Measurements from ENCODE around the gene ABI3BP.

ABI3BP gene

GRCh38 chr3:101026881-101027280 is 33.7 kb upstream of the ABI3BP start:
- no peak overlapping the region for H4K91ac ChIP-seq (ENCODE audit: low read depth, low read length)
- H3K14ac ChIP-seq (ENCODE audit: low read length): no peak overlapping the region
- H4K12ac ChIP-seq (ENCODE audit: low read depth, low read length): no peak overlapping the region
- no peak overlapping the region for H3K27ac ChIP-seq (ENCODE audit: low read depth, low read length)
- no peaks in the 10 kb centered on the region for H3K79me1 ChIP-seq (ENCODE audit: low read length)
- H3K23ac ChIP-seq (ENCODE audit: low read length): no peak overlapping the region
- H3K4me1 ChIP-seq (ENCODE audit: control insufficient read depth in 1 of 2, insufficient read depth in 2 of 2, low read length in 2 of 2): no peaks in the 10 kb centered on the region
- no peak overlapping the region for H2BK12ac ChIP-seq (ENCODE audit: low read length)
- no peaks in the 10 kb centered on the region for H3K36me3 ChIP-seq (ENCODE audit: control insufficient read depth in 1 of 2, insufficient read depth in 2 of 2, low read length in 2 of 2)
- H3K4ac ChIP-seq (ENCODE audit: low read depth, low read length): no peak overlapping the region
- no peak overlapping the region for H3K4me2 ChIP-seq (ENCODE audit: low read length)
- DNase-seq: peak in 1 of 2 donors; percentile 42
- no peak overlapping the region for H2AK5ac ChIP-seq (ENCODE audit: low read length)
- no CpG with 5 or more reads among the region's 2 CpGs for WGBS (ENCODE audit: extremely low coverage, insufficient coverage, insufficient read length)
- H3K27me3 ChIP-seq (ENCODE audit: insufficient read depth, low read length): no peaks in the 10 kb centered on the region
- H2BK120ac ChIP-seq (ENCODE audit: insufficient read depth, low read length, poor library complexity): no peak overlapping the region
- H3K79me2 ChIP-seq (ENCODE audit: control insufficient read depth, insufficient read depth, low read length, poor library complexity): no peaks in the 10 kb centered on the region
- H3K4me3 ChIP-seq (ENCODE audit: low read depth, low read length): no peak overlapping the region
- H3K9ac ChIP-seq (ENCODE audit: low read length): no peak overlapping the region
- H3K18ac ChIP-seq (ENCODE audit: low read length): no peak overlapping the region
- no peaks in the 10 kb centered on the region for H3K9me3 ChIP-seq (ENCODE audit: insufficient read depth, low read depth, low read length)
- no peak overlapping the region for H4K8ac ChIP-seq (ENCODE audit: low read depth, low read length)
- no peak overlapping the region for H2AFZ ChIP-seq (ENCODE audit: insufficient read depth, low read length, poor library complexity)
- no peak overlapping the region for H2BK5ac ChIP-seq (ENCODE audit: low read depth, low read length, poor library complexity)

- no peak overlapping the region for H2BK12ac ChIP-seq (ENCODE audit: low read length)
- H2BK5ac ChIP-seq (ENCODE audit: low read depth, low read length, poor library complexity): no peak overlapping the region
- H2AFZ ChIP-seq (ENCODE audit: insufficient read depth, low read length, poor library complexity): no peak overlapping the region
- H3K14ac ChIP-seq (ENCODE audit: low read length): no peak overlapping the region
- H3K79me1 ChIP-seq (ENCODE audit: low read length): no peaks in the 10 kb centered on the region
- H4K8ac ChIP-seq (ENCODE audit: low read depth, low read length): no peak overlapping the region
- no peak overlapping the region for H3K4me2 ChIP-seq (ENCODE audit: low read length)
- no peak overlapping the region for H3K23ac ChIP-seq (ENCODE audit: low read length)
- WGBS (ENCODE audit: extremely low coverage, insufficient coverage, insufficient read length): no CpG with 5 or more reads among the region's 2 CpGs
- no peak overlapping the region for H3K18ac ChIP-seq (ENCODE audit: low read length)
- H3K9ac ChIP-seq (ENCODE audit: low read length): no peak overlapping the region
- no peaks in the 10 kb centered on the region for H3K36me3 ChIP-seq (ENCODE audit: control insufficient read depth in 1 of 2, insufficient read depth in 2 of 2, low read length in 2 of 2)
- no peak overlapping the region for H4K91ac ChIP-seq (ENCODE audit: low read depth, low read length)
- H3K79me2 ChIP-seq (ENCODE audit: control insufficient read depth, insufficient read depth, low read length, poor library complexity): no peaks in the 10 kb centered on the region
- no peak overlapping the region for H3K4ac ChIP-seq (ENCODE audit: low read depth, low read length)
- H3K4me3 ChIP-seq (ENCODE audit: low read depth, low read length): no peak overlapping the region
- H2AK5ac ChIP-seq (ENCODE audit: low read length): no peak overlapping the region
- no peak for DNase-seq
- H2BK120ac ChIP-seq (ENCODE audit: insufficient read depth, low read length, poor library complexity): no peak overlapping the region
- no peaks in the 10 kb centered on the region for H3K9me3 ChIP-seq (ENCODE audit: insufficient read depth, low read depth, low read length)
- H3K27ac ChIP-seq (ENCODE audit: low read depth, low read length): no peak overlapping the region
- H3K27me3 ChIP-seq (ENCODE audit: insufficient read depth, low read length): no peaks in the 10 kb centered on the region
- H3K4me1 ChIP-seq (ENCODE audit: control insufficient read depth in 1 of 2, insufficient read depth in 2 of 2, low read length in 2 of 2): no peaks in the 10 kb centered on the region
- H4K12ac ChIP-seq (ENCODE audit: low read depth, low read length): no peak overlapping the region
Observed at GRCh38 chr3:101026244-101026643, 33.0 kb upstream of the ABI3BP start.

GRCh38 chr3:101020351-101021015 is 27.3 kb upstream of the ABI3BP start:
- H3K9me3 ChIP-seq (ENCODE audit: insufficient read depth, low read depth, low read length): no peaks in the 10 kb centered on the region
- WGBS (ENCODE audit: extremely low coverage, insufficient coverage, insufficient read length): no CpG with 5 or more reads among the region's 3 CpGs
- H3K79me2 ChIP-seq (ENCODE audit: control insufficient read depth, insufficient read depth, low read length, poor library complexity): no peaks in the 10 kb centered on the region
- no peak overlapping the region for H2BK12ac ChIP-seq (ENCODE audit: low read length)
- no peaks in the 10 kb centered on the region for H3K79me1 ChIP-seq (ENCODE audit: low read length)
- no peak overlapping the region for H2AFZ ChIP-seq (ENCODE audit: insufficient read depth, low read length, poor library complexity)
- H4K12ac ChIP-seq (ENCODE audit: low read depth, low read length): no peak overlapping the region
- no peak overlapping the region for H3K4me3 ChIP-seq (ENCODE audit: low read depth, low read length)
- no peaks in the 10 kb centered on the region for H3K36me3 ChIP-seq (ENCODE audit: control insufficient read depth in 1 of 2, insufficient read depth in 2 of 2, low read length in 2 of 2)
- no peak overlapping the region for H3K27ac ChIP-seq (ENCODE audit: low read depth, low read length)
- H3K18ac ChIP-seq (ENCODE audit: low read length): no peak overlapping the region
- H3K23ac ChIP-seq (ENCODE audit: low read length): no peak overlapping the region
- no peak overlapping the region for H4K8ac ChIP-seq (ENCODE audit: low read depth, low read length)
- H3K14ac ChIP-seq (ENCODE audit: low read length): no peak overlapping the region
- H2BK5ac ChIP-seq (ENCODE audit: low read depth, low read length, poor library complexity): no peak overlapping the region
- H3K4me2 ChIP-seq (ENCODE audit: low read length): no peak overlapping the region
- no peak for DNase-seq
- no peak overlapping the region for H2BK120ac ChIP-seq (ENCODE audit: insufficient read depth, low read length, poor library complexity)
- no peak overlapping the region for H3K9ac ChIP-seq (ENCODE audit: low read length)
- H3K4me1 ChIP-seq (ENCODE audit: control insufficient read depth in 1 of 2, insufficient read depth in 2 of 2, low read length in 2 of 2): no peaks in the 10 kb centered on the region
- H3K27me3 ChIP-seq (ENCODE audit: insufficient read depth, low read length): no peaks in the 10 kb centered on the region
- no peak overlapping the region for H4K91ac ChIP-seq (ENCODE audit: low read depth, low read length)
- H3K4ac ChIP-seq (ENCODE audit: low read depth, low read length): no peak overlapping the region
- H2AK5ac ChIP-seq (ENCODE audit: low read length): no peak overlapping the region

- Histone ChIP-seq H3K23ac (ENCODE audit: low read length) (no peak overlapping the region), H4K12ac (ENCODE audit: low read depth, low read length) (no peak overlapping the region), H2AK5ac (ENCODE audit: low read length) (no peak overlapping the region), H3K9ac (ENCODE audit: low read length) (no peak overlapping the region), H4K8ac (ENCODE audit: low read depth, low read length) (no peak overlapping the region), H3K79me1 (ENCODE audit: low read length) (no peaks in the 10 kb centered on the region), H3K4me2 (ENCODE audit: low read length) (no peak overlapping the region), H3K4ac (ENCODE audit: low read depth, low read length) (no peak overlapping the region), H3K27ac (ENCODE audit: low read depth, low read length) (no peak overlapping the region), H3K14ac (ENCODE audit: low read length) (no peak overlapping the region), H3K4me1 (ENCODE audit: control insufficient read depth in 1 of 2, insufficient read depth in 2 of 2, low read length in 2 of 2) (no peaks in the 10 kb centered on the region), H3K36me3 (ENCODE audit: control insufficient read depth in 1 of 2, insufficient read depth in 2 of 2, low read length in 2 of 2) (no peaks in the 10 kb centered on the region), H3K18ac (ENCODE audit: low read length) (no peak overlapping the region), H3K4me3 (ENCODE audit: low read depth, low read length) (no peak overlapping the region), H3K9me3 (ENCODE audit: insufficient read depth, low read depth, low read length) (no peaks in the 10 kb centered on the region), H3K27me3 (ENCODE audit: insufficient read depth, low read length) (no peaks in the 10 kb centered on the region), H3K79me2 (ENCODE audit: control insufficient read depth, insufficient read depth, low read length, poor library complexity) (no peaks in the 10 kb centered on the region), H2BK12ac (ENCODE audit: low read length) (no peak overlapping the region), H2BK5ac (ENCODE audit: low read depth, low read length, poor library complexity) (no peak overlapping the region), H4K91ac (ENCODE audit: low read depth, low read length) (no peak overlapping the region), H2BK120ac (ENCODE audit: insufficient read depth, low read length, poor library complexity) (no peak overlapping the region), H2AFZ (ENCODE audit: insufficient read depth, low read length, poor library complexity) (no peak overlapping the region)
- DNase-seq: peak in 1 of 2 donors; percentile 24
- whole genome bisulfite sequencing (ENCODE audit: extremely low coverage, insufficient coverage, insufficient read length): no CpG with 5 or more reads among the region's 1 CpG
Observed at GRCh38 chr3:101017017-101017416, 23.8 kb upstream of the ABI3BP start.

Measured in trophoblast cell (in vitro differentiated cells and primary cell).